ENCODE measurements around the gene MBD3.

Gene MBD3

DNA sequence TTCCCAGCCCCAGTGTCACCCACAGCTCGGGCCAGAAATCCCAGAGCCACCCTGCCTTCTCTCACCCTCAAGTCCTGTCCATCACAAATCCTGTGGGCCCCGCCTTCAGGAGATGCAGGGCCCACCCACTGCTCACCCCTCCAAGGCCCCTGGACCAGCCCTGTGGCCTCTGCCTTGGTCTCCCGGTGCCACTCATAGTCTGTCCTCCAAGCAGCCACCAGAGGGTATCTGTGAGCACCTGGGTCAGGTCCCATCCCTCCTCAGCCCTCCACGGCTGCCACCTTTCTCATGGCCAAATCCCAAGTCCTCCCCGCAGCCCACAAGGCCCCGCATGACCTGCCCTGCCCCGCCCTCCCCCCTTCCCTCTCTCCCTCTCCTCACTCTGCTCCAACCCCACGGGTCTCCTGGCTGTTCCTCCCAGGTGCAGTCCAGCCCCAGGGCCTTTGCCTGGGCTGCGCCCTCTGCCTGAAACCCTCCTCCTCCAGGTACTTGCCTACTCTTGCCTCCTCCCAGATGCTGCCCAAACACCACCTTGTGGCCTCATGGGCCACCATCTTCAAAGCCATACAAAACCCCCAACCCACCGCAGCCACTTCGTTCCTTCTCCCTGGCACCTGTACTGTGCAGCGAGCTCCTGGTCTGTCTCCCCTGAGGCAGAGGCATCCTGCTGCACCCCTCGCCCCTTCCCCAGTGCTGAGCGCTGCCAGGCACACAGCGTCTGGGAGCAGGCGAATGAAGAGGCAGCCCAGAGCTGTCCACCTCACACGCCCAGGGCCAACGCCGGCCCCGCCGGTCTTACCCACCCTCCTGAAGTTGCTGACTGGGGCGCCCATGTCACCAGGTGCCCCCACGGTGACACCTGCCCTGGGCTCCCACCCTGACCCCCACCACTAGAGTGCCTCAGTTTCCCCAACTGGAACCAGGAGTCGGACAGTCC lies 25.8 kb upstream of the MBD3 start:
- no peak for DNase-seq

DNA sequence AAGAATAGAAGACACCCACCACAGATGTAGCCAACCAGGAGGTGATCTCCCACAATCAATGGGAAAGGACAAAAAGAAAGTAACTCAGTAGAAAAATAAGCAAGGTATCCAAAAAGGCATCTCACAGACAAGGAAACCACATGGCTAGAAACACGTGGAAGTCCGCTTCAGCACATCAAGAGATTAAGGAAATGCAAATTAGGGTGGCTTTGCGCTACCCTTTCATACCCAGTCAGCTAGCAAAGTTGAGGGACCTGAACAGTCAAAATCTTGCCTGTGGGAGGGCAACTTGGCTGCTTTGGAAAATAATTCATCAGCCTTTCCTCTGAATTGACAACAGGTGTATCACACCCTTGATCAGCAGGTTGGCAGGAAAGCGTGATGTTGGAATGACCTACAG lies 24.2 kb upstream of the MBD3 start:
- no peak for DNase-seq

DNA sequence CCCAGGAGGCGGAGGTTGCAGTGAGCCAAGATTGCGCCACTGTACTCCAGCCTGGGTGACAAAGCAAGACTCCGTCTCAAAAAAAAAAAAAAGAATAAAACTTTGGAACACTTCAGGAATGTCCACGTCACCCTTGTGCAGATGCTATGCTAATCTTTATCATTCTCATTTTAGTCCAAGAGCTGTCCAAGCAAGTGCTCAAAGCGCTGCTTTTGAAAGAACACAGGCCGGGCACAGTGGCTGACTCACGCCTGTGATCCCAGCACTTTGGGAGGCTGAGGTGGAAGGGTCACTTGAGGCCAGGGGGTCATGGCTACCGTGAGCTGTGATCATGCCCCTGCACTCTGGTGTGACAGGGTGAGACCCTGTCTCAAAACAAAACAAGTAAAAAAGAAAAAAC lies 23.7 kb upstream of the MBD3 start:
- DNase-seq = no peak

DNA sequence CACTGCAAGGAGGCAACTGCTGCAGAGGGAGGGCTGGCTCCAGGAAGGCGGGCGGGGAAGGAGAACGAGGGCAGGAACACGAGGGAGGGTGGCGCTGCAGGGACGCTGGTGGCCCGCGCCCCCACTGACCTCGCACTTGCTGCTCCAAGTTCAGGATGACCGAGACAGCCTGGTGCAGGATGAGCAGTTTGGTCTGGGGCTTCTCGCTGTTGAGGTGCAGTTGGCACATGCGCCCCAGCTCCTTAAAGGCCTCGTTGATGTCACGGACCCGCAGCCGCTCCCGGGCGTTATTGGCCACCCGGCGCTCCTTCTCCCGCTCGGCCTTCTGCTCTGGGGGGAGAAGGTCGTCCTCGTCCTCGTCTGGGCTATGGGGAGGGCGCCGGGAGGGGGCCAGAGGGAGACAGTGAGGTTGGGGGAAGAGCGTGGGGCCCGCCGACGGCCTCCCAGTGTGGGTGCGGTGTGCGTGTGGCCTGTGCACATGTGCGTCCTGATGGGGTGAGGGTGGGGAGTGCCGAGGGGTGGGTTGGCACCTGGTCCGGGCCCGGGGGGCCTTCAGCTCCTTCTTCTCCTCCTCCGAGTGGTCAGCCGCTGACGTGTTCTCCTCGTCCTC lies 22.6 kb upstream of the MBD3 start:
- DNase-seq = no peak

DNA sequence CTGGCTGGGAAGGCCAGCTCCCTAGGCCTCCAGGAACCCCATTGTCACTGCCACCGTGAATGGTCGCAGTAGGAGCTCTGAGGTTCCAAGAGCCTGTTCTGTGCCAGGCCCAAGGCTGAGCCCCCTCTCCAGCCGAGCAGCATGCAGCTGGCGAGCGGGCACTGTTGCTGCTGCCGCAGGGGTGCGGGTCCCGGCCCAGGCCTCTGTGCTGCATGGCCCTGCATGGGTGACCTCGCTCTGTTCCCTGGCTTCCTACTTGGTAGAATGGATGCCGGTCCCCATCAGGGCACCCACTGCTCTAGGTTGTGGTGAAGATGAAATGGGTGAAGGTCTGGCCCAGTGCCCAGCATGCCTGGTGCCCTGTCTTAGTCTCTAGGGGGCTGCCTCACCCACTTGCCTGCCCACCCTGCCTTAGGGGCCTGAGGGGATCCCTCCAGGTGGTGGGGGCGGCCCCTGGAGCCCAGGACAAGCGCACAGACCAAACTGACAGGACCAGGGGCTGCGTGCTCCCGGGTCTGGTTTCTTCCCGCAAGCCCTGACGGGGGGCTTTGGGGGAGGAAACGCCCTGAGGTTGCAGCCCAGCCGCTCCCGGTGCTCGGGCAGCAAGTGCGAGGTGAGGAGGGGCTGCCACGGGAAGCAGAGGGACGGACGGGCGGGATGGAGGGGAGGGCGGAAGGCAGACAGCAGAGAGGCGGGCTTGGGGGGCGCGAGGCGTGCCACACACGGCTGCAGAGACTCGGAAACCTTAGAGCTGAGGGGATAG lies 21.3 kb upstream of the MBD3 start:
- DNase-seq = no peak

DNA sequence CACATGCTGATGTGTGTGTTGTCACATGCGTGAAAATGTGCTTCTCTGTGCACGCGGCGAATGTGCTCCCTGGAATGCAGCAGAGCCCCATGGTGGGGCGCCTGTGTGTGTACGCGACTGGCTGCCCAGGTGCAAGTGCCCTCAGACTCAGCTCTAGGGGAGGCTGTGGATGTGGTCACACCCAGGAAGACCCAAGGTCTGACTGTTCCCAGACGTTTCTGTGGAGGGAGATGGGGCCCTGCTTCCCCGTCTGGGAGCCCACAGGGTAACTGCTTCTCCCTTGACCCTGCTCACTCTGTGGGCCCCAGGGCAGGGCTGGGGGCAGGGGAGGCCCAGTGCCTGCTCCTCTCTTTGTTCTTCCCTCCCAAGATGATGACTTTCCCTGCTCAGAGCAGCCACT lies 20.5 kb upstream of the MBD3 start:
- DNase-seq = no peak

DNA sequence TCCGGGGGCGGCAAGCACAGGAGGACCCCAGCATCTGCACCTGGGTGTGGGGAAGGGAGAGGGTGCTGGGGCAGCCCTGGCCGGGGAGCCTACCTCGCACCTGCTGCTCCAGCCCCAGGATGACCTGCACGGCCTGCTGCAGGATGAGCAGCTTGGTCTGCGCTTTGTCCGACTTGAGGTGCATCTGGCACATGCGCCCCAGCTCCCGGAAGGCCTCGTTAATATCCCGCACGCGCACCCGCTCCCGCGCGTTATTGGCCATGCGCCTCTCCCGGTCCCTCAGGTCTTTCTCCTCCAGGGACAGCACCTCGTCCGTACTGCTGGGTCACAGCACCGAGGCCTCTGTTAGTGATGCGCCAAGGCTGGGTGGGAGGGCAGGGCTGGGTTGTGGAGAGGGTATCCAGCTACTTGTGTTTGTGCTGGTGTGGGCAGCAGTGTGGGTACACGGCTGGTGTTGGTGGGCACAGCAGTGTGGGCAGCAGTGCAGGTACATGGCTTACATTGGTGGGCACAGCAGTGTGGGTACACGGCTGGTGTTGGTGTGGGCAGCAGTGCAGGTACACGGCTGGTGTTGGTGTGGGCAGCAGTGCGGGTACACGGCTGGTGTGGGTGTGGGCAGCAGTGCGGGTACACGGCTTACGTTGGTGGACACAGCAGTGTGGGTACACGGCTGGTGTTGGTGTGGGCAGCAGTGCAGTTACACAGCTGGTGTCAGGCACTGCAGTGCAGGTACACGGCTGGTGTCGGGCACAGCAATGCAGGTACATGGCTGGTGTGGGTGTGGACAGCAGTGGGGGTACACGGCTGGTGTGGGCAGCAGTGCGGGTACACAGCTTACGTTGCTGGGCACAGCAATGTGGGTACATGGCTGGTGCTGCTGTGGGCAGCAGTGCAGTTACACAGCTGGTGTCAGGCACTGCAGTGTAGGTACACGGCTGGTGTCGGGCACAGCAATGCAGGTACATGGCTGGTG lies 19.7 kb upstream of the MBD3 start:
- DNase-seq = no peak

DNA sequence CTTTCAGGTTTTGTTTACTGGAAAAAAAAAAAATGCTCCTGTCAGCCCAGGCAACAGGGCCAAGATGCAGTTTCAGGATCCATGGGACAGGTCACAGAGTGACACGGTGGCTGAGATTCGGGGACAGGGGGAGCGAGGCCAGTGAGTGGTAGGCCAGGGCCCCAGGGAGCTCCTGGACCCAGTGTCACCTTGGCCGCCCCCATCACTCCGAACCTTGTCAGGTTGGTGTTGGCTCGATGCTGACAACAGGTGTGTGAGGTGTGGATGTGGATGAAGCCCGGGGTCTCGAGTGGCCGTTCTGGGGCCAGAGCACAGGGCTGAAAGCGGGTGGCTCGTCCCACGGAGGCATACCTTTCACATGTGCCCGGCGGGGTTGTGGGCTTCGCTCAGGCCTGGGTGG lies 18.7 kb upstream of the MBD3 start:
- no peak for DNase-seq

DNA sequence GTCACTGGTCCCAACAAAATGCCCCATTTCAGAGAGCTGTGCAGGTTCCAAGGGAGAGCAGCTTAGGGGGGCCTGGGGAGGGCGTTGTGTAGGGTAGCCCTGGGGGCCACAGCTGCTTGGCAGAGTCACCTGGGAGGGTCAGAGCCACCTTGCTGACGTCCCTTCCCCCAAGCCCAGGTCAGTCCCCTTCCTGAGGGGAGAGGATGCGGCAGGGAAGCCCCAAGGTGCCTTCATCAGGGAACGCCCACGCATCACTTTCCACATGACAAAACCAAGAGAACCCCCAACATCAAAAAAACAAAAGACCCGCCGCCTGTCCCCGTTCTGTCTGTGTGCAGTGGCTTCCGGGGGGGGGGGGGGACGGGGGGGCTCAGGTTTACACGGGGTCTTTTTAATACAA lies 17.9 kb upstream of the MBD3 start:
- no peak for DNase-seq

DNA sequence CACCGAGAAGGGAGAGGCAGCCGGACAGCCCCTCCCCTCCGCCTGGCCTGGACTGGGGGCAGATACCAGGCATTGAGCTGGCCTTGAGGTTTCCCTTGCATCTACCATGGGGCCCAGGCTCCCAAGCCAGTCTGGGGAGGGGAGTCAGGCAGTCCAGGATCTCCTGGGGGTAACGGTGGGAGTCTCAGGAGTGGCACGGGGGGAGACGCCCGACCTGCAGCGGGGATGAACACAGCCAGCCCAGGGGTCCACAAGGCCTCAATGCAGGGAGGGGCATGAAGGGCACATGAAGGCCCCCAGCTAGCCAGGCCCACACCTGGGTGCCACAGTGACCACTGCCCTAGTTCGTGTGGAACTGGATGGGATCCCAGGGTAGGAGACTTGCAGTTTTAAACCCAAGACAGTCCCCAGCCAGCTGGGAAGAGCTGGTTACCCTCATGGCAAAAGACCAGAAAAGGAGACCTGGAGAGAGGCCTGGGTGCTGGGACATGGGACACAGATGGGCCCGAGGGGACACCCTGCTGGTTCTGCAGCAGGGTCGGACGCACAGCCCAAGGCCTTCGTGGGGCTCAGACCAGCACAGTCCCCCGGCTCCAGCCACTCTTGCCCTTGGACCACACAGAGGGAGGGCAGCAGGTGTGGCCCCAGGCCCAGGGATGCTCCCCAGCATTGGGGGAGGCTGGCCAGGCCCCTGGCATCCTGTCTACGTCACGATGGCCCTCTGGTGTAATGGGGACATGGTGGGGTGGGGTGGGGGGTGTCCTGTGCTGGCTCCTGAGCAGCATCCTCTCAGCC lies 17.2 kb upstream of the MBD3 start:
- DNase-seq = no peak

DNA sequence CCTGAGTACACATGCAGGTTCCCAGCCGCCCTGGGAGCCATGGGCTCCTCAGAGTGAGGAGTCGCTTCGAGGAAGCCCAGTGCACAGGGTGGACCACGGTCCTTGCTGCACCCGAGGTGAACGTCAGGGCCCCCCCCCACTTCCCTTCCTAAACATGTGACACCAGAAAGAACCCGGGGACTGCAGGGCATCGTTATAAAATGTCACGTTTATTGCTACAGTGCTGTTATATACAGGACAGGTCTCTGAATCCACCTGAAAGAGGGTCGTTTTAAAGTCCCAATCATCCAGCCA lies 16.4 kb upstream of the MBD3 start:
- DNase-seq = no peak

DNA sequence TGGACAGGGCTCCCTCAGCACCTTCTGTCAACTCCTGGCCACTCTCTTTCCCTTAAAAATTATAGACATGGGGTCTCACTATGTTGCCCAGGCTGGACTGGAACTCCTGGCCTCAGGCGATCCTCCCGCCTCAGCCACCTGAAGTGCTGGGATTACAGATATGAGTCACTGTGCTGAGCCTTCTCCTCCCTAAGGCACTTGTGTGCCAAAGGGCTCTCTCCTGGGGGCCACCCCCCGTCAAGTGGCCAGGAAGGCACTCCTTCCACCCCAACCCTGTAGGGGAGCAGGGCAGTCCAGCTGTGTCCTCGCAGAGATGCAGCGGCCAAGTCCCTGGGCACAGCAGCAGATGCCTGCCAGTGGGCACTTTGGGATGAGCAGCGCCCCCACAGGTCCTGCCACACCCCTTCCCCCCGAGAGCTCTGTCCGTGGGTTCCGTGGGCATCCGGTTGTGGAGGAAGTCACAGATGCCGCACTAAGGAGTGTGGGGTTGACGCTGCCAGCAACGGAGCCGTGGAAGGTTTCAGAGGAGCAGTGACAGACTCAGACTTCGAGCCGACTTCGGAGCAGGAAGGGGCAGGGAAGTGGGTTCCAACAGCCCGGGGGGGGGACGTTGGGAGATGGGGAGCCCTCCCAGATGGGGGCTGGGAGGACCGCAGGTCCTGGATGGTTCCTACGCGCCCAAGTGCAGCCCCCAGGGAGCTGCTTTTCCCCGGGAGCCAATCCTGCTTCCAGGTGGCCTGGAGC lies 15.9 kb upstream of the MBD3 start:
- no peak for DNase-seq

DNA sequence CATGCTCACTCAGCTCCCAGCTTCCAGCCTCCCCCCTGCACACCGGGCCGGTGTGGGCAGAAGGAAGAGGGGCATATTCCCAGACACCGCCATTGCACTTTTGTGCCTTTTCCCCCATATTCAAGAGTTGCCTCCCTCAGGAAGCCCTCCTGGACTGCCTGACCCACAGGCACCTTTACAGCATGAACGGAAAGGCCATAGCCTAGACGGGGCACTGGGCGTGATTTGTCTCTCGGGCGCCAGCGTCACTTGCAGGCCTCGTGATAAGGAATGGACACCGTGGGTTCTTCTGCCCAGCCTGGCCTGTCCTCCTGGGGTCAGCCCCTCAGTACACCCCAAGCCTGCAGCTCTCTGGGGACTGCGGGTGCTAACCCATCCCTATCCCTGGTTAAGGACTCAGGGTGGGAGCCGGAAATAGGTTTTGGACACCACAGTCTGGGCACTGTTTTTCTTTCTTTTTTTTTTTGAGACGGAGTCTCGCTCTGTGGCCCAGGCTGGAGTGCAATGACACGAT lies 13.5 kb upstream of the MBD3 start:
- no peak for DNase-seq

DNA sequence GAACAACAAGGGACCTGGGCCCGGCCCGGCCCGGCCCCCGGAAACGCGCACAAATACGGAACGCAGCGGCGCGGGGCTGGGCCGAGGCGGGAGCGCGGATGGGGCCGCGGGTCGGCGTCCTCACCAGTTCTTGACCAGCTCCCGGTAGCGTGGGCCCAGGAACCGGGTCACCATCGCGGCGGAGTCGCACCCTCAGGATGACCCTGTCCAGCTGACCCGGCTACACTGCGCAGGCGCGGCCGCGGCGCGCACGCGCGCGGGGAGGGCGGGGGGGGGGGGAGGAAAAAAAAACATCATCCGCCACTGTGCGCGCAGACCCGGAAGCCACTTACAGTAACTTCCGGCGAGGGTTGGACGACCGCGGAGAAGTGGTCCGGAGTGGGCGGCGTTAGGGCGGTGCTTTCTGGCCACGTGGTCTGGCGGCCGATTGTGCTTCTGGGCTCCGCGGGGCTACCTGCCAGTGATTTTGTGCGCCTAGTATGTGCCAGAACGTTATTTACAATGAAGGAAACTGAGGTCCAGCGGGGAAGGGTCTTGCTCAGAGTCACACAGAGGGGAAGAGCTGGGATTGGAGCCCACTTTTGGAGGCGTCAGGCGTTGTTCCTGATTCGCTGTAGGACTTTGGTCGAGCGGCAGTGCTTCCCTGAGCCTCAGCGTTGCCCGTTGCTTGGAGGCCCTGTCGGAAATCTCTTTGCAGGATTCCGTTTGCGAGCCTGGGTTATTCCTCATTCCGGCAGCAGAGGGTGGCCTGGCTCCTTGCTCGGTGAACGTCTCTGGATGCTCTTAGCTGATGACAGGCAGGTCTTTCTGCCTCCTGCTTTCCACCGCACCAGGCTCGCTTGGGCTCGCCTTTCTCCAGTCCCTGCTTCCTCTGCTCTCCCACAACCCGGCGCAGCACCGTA lies 12.8 kb upstream of the MBD3 start, which contains the start of gene UQCR11:
Gene UQCR11 (minus strand): TSS at position 227 of the 902 bp plus-strand sequence. CDS start 53 bp downstream, at position 174.
- DNase-seq = peak; percentile 83

DNA sequence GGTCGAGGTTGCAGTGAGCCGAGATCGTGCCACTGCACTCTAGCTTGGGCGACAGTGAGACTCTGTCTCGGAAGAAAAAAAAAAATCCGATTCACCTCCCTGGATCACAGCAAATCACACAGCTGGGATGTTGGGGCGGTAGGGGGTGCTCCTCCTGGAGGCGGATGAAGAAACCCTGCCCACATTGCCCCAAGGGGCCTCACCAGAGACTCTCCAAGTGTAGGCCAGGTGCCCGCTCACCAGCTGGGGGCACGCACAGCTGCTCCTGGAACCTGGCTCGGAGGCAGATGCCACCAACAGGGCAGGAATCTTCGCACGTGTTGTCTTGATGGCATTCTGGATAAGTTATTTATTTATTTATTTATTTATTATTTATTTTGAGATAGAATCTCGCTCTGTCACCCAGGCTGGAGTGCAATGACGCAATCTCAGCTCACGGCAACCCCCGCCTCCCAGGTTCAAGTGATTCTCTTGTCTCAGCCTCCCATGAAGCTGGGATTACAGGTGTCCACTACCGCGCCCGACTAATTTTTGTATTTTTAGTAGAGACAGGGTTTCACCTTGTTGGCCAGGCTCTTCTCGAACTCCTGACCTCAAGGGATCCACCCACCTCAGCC lies 9.5 kb upstream of the MBD3 start:
- DNase-seq = no peak

DNA sequence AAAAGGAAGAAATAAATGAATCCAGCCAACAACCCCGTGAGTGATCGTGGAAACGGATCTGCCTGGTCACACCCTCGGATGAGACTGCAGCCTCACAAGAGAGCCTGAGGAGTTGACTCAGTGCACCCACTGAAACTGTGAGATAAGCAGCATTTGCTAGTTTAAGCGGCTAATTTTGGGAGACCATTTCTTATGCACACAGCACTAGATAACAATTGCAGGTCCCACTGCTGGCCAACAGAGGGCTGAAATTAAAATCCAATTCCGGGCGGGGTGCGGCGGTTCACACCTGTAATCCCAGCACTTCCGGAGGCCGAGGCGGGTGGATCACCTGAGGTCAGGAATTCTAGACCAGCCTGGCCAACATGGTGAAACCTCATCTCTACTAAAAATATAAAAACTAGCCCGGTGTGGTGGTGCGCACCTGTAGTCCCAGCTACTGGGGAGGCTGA lies 9.0 kb upstream of the MBD3 start:
- no peak for DNase-seq

DNA sequence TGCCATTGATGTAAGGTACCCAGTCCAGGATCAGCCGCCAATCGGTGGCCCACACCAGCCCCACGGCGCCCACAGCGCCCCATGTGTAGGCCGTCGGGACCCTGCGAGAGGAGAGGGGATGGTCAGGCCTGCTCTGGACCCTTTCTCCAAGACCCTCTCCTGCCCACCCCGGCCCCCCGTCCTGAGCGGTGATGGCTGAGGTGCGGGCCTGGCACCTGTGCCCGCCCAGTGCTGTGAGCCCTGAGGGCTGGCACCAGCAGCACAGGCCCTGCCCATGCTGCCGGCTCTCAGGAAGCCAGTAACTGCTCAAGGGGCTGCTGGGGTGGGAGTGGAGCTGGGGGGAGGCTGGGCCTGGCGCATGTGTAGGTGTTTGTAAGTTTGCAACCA lies 6.8 kb upstream of the MBD3 start:
- DNase-seq = no peak

DNA sequence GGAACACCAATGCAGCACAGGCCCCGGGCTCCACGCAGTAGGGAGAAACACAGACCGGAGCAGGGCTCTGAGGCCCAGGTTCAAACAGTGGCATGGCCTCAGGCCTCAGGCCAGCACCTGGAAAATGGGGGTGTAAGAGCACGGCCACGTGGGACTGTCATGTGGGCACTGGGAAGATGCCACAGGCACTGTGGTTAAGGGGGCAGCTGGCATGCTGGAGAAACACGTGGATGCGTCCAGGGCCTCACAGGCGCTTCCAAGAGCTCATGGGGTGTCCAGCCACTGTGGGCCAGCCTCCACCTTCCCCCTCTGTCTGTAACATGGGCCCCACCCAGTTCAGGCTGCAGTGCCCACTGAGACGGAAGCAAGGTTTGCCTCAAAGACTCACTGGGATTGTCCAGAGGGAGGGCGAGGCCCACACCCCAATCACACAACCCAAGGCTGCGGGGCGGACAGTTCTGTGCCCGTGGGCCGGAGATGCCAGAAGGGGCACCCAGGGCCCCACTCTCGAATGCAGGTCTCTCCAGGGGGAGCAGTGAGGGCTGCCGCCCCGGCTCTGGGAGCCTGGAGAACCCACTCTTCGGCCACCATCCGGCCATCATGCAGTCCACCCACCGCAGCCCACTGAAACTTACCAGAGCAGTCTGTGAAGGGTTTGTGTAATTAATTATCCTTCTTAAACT lies 6.3 kb upstream of the MBD3 start:
- DNase-seq = no peak

DNA sequence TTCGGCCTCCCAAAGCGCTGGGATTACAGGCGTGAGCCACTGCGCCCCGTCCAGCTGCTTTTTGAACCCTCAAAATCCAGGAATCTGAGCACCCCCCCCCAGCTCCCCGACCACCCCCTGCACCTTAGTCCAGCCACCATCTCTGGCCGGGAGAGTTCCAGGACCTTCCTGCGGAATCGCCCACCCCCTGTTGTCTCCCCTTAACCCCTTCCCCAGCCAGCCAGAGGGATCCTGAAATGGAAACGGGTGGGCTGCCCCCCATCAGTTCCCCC lies 772 bp upstream of the MBD3 start:
- DNase-seq = no peak

All from SIG-M5 (cell line).